ENCODE data around the gene PKD1L1.

GRCh38 chr7:47832105-47832715, 116.1 kb downstream of the PKD1L1 start:
- no peak for TF ChIP-seq TAF1 (IDR thresholded peaks at IDR 0.05; ENCODE audit: borderline replicate concordance, low read depth, low read length)
- no peak for TF ChIP-seq ZBTB33 (IDR thresholded peaks at IDR 0.05; ENCODE audit: borderline replicate concordance, low read depth)
- no peak for TF ChIP-seq CTCF (IDR thresholded peaks at IDR 0.05)
- TF ChIP-seq MAX (IDR thresholded peaks at IDR 0.05; ENCODE audit: low read depth): no peak
- TF ChIP-seq RXRA (IDR thresholded peaks at IDR 0.05; ENCODE audit: borderline replicate concordance, low read depth): no peak
- no peak for TF ChIP-seq TCF12 (IDR thresholded peaks at IDR 0.05)
- TF ChIP-seq SMC3 (IDR thresholded peaks at IDR 0.05; ENCODE audit: low read depth, low read length): no peak
- no peak for TF ChIP-seq REST (IDR thresholded peaks at IDR 0.05; ENCODE audit: low read depth, low read length)
- no peak for TF ChIP-seq YY1 (IDR thresholded peaks at IDR 0.05; ENCODE audit: low read depth)
- no peak for TF ChIP-seq CHD2 (IDR thresholded peaks at IDR 0.05; ENCODE audit: low read length, partially characterized antibody)
- TF ChIP-seq ELF1 (IDR thresholded peaks at IDR 0.05): no peak
- no peak for TF ChIP-seq POLR2AphosphoS5 (IDR thresholded peaks at IDR 0.05; ENCODE audit: low read depth, low read length)
- no peak for TF ChIP-seq MEF2A (IDR thresholded peaks at IDR 0.05; ENCODE audit: borderline replicate concordance, low read depth)

Data from SK-N-SH (cell line).